ENCODE measurements around the gene TENM3.

- TF ChIP-seq CTCF (IDR thresholded peaks at IDR 0.05) = no peak
- no peak for TF ChIP-seq POLR2A (IDR thresholded peaks at IDR 0.05)
Observed at GRCh38 chr4:182348779-182349326, 105.7 kb downstream of the TENM3 start.

Data from esophagus squamous epithelium (tissue), 4 donors.